Panc1 (cell line): ENCODE results near the gene CEACAM5. TPM values are rescaled to one million over a fixed set of nuclear protein-coding genes. Genes with fewer than 3 reads are reported as not detected.

Experiments used
- ATAC-seq: fragments of 200-7000 bp; cut with Tn5 transposase; 2 replicates; pipeline ENCODE4 v1.9.1; 2020; ENCODE audit warnings: mild to moderate bottlenecking, moderate library complexity
- BruUV-seq: library from RNA; stranded (reverse); fragments of 400-500 nt; replicated peaks from 2 replicates; lab custom pipeline; 2021; lab: Mats Ljungman, UMichigan
- CTCF ChIA-PET: fragments of 300-600 bp; sonication (Branson Sonifier 250); formaldehyde crosslinking; loops from one replicate; lab custom pipeline; 2022; ENCODE audit warnings: antibody characterized with exemption; lab: Charles Lee
- POLR2A ChIA-PET: fragments of 300-600 bp; sonication (Branson Sonifier 250); formaldehyde crosslinking; loops from one replicate; lab custom pipeline; 2022; ENCODE audit warnings: antibody characterized with exemption; lab: Charles Lee
- DNase-seq: peaks from one replicate; pipeline ENCODE4 v3.0.0-alpha.2; 2010; ENCODE audit warnings: low read depth, low spot score
- H3K27ac ChIP-seq: 2 replicates; pipeline ENCODE4 v1.5.1; 2011; ENCODE audit warnings: mild to moderate bottlenecking, low read length, inconsistent platforms
- H3K27me3 ChIP-seq: fragments of 200-500 bp; sonication (Bioruptor generic); 2 replicates; pipeline ENCODE4 v1.6.0; 2014; ENCODE audit warnings: low read length, inconsistent platforms; ENCODE audit not compliant: control insufficient read depth, insufficient read depth
- H3K36me3 ChIP-seq: fragments of 200-500 bp; sonication (Bioruptor generic); 2 replicates; pipeline ENCODE4 v1.5.1; 2014; ENCODE audit warnings: inconsistent platforms, mild to moderate bottlenecking, low read length, moderate library complexity; ENCODE audit not compliant: control insufficient read depth, insufficient read depth
- H3K4me1 ChIP-seq: 2 replicates; pipeline ENCODE4 v1.5.1; 2011; ENCODE audit warnings: inconsistent platforms, mild to moderate bottlenecking, low read length, moderate library complexity; ENCODE audit not compliant: control insufficient read depth, insufficient read depth
- H3K4me3 ChIP-seq, 2 experiments: 2 replicates each; pipeline ENCODE4 v1.5.1; 2011 to 2012; ENCODE audit warnings: low read depth in 2 of 2, low read length in 2 of 2, mild to moderate bottlenecking in 2 of 2, inconsistent platforms in 1 of 2, moderate library complexity in 1 of 2
- H3K9me3 ChIP-seq: fragments of 200-500 bp; sonication (Bioruptor generic); 2 replicates; pipeline ENCODE4 v1.5.1; 2014; ENCODE audit warnings: low read depth, mild to moderate bottlenecking, inconsistent platforms, low read length, moderate library complexity; ENCODE audit not compliant: control insufficient read depth, insufficient read depth
- POLR2AphosphoS5 ChIP-seq: IDR thresholded peaks from 2 replicates; pipeline ENCODE4 v1.6.1; 2012; ENCODE audit warnings: mild to moderate bottlenecking, low read depth, low read length, moderate library complexity
- SIN3A ChIP-seq: IDR thresholded peaks from 2 replicates; pipeline ENCODE4 v1.6.1; 2012; ENCODE audit warnings: low read depth, mild to moderate bottlenecking, low read length, moderate library complexity, borderline replicate concordance; ENCODE audit not compliant: insufficient read depth
- TCF7L2 ChIP-seq: IDR thresholded peaks from 2 replicates; pipeline ENCODE4 v1.6.1; 2011; ENCODE audit warnings: mild to moderate bottlenecking, low read depth, low read length, inconsistent platforms
- in situ Hi-C: cut with HindIII; loops from 2 replicates; pipeline ENCODE4 v1.10.0; 2016; ENCODE audit warnings: low sequenced_read_pairs, low pct_unique_long_range_greater_than_20kb
- intact Hi-C: fragments of 100-400 bp; cut with micrococcal nuclease; formaldehyde crosslinking; loops from one replicate; pipeline ENCODE4 v1.10.0; 2022; ENCODE audit not compliant: unreplicated experiment
- total RNA-seq: library from RNA; stranded (reverse); gene quantifications from one replicate; pipeline ENCODE4 v1.2.1, GENCODE V29; 2021; ENCODE audit not compliant: unreplicated experiment
- TF ChIP-seq, protein P1 (sequence below): fragments of 450-650 bp; IDR thresholded peaks from 2 replicates; pipeline ENCODE4 v1.5.1; 2017; ENCODE audit warnings: mild to moderate bottlenecking
- TF ChIP-seq, protein P2 (sequence below), 2 experiments: IDR thresholded peaks; 2 replicates each; pipeline ENCODE4 v1.6.1; 2011 to 2012; ENCODE audit warnings: low read depth in 2 of 2, control low read depth in 1 of 2, low read length in 1 of 2, mild to moderate bottlenecking in 1 of 2, moderate library complexity in 1 of 2; ENCODE audit not compliant: insufficient read depth in 1 of 2

Gene CEACAM5
- total RNA-seq, 1 experiment from 2014 or later, result 0.51 TPM

DNA sequence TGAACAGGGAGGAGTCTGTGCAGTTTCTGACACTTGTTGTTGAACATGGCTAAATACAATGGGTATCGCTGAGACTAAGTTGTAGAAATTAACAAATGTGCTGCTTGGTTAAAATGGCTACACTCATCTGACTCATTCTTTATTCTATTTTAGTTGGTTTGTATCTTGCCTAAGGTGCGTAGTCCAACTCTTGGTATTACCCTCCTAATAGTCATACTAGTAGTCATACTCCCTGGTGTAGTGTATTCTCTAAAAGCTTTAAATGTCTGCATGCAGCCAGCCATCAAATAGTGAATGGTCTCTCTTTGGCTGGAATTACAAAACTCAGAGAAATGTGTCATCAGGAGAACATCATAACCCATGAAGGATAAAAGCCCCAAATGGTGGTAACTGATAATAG, 63.0 kb downstream of the CEACAM5 start:
- Histone ChIP-seq H3K4me1 (no peaks in the 10 kb centered on the region), H3K27ac (no peak overlapping the region), H3K4me3 (no peak overlapping the region), H3K27me3 (no peaks in the 10 kb centered on the region; the same call in 1 of the 2 replicates), H3K9me3 (no peaks in the 10 kb centered on the region), H3K36me3 (no peaks in the 10 kb centered on the region)
- intact Hi-C loops (no loop called here), in situ Hi-C loops (no loop called here)
- no peak for ATAC-seq
- no TSS peak for BruUV-seq
- TF ChIP-seq TCF7L2 (no peak), POLR2AphosphoS5 (no peak), SIN3A (no peak)
- TF ChIP-seq, protein P1, sequence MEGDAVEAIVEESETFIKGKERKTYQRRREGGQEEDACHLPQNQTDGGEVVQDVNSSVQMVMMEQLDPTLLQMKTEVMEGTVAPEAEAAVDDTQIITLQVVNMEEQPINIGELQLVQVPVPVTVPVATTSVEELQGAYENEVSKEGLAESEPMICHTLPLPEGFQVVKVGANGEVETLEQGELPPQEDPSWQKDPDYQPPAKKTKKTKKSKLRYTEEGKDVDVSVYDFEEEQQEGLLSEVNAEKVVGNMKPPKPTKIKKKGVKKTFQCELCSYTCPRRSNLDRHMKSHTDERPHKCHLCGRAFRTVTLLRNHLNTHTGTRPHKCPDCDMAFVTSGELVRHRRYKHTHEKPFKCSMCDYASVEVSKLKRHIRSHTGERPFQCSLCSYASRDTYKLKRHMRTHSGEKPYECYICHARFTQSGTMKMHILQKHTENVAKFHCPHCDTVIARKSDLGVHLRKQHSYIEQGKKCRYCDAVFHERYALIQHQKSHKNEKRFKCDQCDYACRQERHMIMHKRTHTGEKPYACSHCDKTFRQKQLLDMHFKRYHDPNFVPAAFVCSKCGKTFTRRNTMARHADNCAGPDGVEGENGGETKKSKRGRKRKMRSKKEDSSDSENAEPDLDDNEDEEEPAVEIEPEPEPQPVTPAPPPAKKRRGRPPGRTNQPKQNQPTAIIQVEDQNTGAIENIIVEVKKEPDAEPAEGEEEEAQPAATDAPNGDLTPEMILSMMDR, result no peak
- TF ChIP-seq, protein P2, sequence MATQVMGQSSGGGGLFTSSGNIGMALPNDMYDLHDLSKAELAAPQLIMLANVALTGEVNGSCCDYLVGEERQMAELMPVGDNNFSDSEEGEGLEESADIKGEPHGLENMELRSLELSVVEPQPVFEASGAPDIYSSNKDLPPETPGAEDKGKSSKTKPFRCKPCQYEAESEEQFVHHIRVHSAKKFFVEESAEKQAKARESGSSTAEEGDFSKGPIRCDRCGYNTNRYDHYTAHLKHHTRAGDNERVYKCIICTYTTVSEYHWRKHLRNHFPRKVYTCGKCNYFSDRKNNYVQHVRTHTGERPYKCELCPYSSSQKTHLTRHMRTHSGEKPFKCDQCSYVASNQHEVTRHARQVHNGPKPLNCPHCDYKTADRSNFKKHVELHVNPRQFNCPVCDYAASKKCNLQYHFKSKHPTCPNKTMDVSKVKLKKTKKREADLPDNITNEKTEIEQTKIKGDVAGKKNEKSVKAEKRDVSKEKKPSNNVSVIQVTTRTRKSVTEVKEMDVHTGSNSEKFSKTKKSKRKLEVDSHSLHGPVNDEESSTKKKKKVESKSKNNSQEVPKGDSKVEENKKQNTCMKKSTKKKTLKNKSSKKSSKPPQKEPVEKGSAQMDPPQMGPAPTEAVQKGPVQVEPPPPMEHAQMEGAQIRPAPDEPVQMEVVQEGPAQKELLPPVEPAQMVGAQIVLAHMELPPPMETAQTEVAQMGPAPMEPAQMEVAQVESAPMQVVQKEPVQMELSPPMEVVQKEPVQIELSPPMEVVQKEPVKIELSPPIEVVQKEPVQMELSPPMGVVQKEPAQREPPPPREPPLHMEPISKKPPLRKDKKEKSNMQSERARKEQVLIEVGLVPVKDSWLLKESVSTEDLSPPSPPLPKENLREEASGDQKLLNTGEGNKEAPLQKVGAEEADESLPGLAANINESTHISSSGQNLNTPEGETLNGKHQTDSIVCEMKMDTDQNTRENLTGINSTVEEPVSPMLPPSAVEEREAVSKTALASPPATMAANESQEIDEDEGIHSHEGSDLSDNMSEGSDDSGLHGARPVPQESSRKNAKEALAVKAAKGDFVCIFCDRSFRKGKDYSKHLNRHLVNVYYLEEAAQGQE (IDR thresholded peaks at IDR 0.05; ENCODE audit: insufficient read depth in 1 of 2, low read depth in 2 of 2, low read length in 1 of 2), result no peak
- DNase-seq, result no peak
- ChIA-PET POLR2A (no interaction called here), CTCF (no interaction called here)

DNA sequence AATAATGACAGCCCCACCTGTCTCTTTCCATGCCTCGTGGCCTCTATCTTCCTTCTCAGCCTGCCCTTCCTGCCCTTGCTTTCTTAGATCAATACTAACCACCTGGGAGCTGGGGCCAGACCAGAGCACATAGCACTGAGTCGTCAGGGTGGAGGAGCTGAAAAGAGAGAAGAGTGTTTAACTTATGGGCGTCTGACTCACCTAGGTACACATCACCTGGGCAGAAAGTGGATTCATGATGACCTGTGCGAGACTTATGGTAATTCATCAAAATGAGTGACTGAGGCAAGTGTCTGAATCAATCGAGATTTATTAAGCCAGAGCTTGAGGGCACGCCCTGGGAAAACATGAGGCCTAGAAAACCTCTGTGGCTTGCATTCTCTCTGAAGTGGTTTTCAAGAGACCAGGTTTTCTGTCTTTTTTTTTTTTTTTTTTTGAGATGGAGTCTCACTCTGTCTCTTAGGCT, 66.1 kb downstream of the CEACAM5 start:
- Histone ChIP-seq H3K36me3 (no peaks in the 10 kb centered on the region), H3K27me3 (no peaks in the 10 kb centered on the region; the same call in none of the 2 replicates), H3K9me3 (no peaks in the 10 kb centered on the region), H3K4me1 (no peaks in the 10 kb centered on the region), H3K27ac (no peak overlapping the region), H3K4me3 (no peak overlapping the region)
- CTCF ChIA-PET, result no interaction called here
- TF ChIP-seq TCF7L2, result no peak
- TF ChIP-seq, protein P1, result no peak
- TF ChIP-seq POLR2AphosphoS5, result no peak
- TF ChIP-seq, protein P2 (IDR thresholded peaks at IDR 0.05; ENCODE audit: insufficient read depth in 1 of 2, low read depth in 2 of 2, low read length in 1 of 2), result no peak
- TF ChIP-seq SIN3A, result no peak
- intact Hi-C loops, result no loop called here
- POLR2A ChIA-PET, result no interaction called here
- no TSS peak for BruUV-seq
- in situ Hi-C loops, result no loop called here
- DNase-seq, result no peak
- no peak for ATAC-seq
